Inflammatory macrophage treated with lipopolysaccharide for 1 hour (primary cell): ENCODE measurements around the gene SCN3A.

Source experiments
- DNase-seq, 2 donors: peaks; one replicate each; pipeline ENCODE4 v3.0.0-alpha.2; 2020 to 2022

The SCN3A gene

GRCh38 chr2:165110394-165110793 is 93.5 kb downstream of the SCN3A start:
- no peak for DNase-seq

DNA sequence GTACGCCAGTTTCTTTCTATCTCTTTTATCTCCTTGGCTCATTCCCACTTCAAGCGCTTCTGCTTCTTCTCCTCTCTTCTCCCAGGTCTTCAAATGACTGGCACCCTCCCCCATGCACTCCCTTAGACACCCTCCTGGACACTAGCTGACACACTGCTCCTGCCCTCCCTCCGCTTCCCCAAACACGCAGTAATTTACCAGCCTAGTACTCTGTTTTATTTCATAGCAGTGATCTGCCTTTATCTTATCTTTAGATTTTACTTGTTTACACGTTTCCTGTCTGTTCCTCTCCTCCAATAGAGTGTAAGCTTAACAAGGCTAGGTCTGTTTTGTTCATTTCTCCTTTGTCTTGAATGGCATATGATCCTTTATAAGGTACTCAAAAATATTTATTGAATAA is 93.9 kb downstream of the SCN3A start:
- DNase-seq, result no peak

DNA sequence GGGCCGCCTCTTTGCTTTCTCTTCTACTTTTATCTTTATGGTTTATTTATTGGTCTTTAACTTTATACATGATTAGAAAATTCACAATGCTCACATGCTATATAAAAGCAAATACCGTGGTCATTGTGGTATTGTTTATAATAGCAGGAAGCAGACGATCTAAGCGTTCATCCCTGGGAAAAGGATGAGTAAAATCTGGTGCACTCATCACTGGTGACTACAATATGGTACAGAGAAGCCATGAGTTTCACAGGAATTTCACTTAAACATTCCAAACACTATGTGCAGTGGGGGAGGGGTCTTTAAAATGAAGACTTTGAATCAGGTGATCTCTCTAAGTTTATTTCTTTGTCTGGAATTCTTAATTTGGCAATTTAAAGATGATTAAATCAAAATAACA is 97.9 kb downstream of the SCN3A start:
- no peak for DNase-seq

- no peak for DNase-seq
Observed at GRCh38 chr2:165087933-165088901, 115.6 kb downstream of the SCN3A start.

GRCh38 chr2:165086337-165086736 is 117.5 kb downstream of the SCN3A start:
- DNase-seq, result no peak

DNA sequence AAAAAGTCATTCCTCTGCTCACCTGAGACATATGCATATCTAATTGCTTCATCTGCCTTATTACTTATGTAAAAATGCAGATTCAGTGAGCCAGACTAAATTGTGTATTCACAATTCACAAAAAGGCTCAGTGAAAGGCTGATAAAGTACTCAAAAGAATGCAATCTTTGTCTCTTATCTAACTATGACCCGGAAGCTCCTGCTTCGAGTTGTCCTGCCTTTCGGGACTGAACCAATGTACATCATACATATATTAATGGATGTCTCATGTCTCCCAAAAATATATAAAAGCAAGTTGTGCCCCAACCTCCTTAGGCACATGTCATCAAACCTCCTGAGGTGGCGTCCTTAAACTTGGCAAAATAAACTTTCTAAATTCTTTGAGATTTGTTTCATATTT is 120.5 kb downstream of the SCN3A start:
- no peak for DNase-seq

GRCh38 chr2:165082479-165082878 is 121.4 kb downstream of the SCN3A start:
- no peak for DNase-seq

DNA sequence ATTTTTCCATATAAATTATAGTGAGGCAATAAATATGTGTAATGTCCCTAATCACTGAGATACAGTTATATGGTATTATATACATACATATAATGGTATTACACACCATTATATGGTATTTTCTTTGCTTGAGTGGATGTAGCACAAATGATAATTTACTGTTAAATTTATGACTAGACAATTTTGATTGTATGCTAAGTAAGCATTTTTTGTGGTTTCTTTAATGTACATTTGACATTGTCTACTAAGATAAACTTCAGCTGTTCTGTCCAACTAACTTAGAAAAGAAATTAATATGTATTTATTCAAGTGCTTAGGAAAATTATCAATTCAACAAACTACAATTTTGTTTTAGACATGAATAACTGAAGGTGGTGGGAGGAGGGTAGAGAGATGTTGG is 122.6 kb downstream of the SCN3A start:
- DNase-seq, result no peak

DNA sequence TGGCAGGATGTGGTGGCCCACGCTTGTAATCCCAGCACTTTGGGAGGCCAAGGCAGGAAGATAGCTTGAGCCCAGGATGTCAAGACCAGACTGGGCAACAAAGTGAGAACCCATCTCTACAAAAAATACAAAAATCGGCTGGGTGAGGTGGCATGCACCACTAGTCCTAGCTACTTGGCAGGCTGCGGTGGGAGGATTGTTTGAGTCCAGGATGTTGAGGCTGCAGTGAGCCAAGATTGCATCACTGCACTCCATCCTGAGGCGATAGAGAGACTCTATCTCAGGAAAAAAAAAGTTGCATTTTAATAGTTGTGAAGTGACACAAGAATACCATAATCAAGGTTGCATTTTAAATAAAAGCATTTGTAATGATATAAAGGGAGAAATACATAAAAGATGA is 124.4 kb downstream of the SCN3A start:
- no peak for DNase-seq

DNA sequence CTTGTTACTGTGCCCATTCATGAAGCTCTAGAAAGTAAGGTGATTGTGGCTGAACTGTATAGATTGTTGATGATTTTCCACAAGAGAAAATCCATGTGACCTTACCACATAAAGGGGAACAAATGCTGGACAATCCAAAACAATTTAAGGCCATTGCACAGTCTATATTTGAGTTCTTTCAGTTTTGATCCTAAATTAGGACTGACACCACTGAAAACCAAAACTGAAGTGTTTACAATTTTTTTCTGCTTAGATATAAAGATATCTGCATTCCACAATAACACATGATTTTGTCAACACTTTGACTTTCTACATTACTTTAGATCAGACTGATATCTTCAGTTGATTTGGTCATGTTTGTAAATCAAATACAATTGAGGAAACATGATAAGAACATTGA is 124.9 kb downstream of the SCN3A start:
- no peak for DNase-seq

DNA sequence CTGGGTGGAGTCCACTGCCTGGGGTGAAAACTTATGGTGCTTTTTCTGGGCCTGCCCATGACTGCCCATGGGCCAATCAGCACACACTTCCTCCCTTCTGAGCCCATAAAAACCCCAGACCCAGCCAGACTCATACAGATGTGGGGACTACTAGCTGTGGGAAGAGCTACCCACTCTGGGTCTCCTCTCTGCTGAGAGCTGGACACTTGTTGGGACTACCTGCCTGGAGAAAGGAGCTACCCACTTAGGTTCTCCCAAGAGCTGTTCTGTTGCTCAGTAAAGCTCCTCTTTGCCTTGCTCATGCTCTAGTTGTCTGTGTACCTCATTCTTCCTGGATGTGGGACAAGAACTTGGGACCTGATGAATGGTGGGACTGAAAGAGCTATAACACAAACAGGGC is 129.0 kb downstream of the SCN3A start:
- DNase-seq, result no peak

- DNase-seq, result no peak
Observed at GRCh38 chr2:165074323-165074722, 129.5 kb downstream of the SCN3A start.

DNA sequence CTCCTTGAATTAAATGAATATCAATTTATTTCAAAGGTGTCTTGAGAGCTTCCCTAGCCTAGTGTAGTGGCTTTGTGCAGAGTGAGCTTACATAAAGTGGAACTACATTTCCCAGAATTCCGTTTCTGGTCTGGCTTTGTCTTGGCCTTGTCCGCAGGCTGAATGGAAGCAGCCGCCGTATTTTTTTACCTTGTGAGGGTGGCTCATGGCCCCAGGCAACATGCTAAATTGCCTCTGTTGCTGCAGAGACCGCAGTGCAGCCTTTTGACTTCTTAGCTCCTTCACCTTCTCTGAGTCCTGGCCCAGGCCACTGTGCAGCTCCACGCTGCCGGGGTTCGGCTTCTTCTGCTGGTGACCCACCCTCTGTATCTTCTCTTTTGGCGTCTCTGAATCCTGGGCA is 133.8 kb downstream of the SCN3A start:
- no peak for DNase-seq

GRCh38 chr2:165069151-165069550 is 134.7 kb downstream of the SCN3A start:
- DNase-seq, result no peak

- no peak for DNase-seq
Observed at GRCh38 chr2:165068487-165068757, 135.4 kb downstream of the SCN3A start.

- DNase-seq, result no peak
Observed at GRCh38 chr2:165067643-165068486, 136.0 kb downstream of the SCN3A start.

- DNase-seq, result no peak
Observed at GRCh38 chr2:165064743-165065142, 139.1 kb downstream of the SCN3A start.

GRCh38 chr2:165060411-165060810 is 143.4 kb downstream of the SCN3A start:
- DNase-seq, result no peak

GRCh38 chr2:165058476-165059265 is 145.2 kb downstream of the SCN3A start:
- DNase-seq, result no peak

- no peak for DNase-seq
Observed at GRCh38 chr2:165057931-165058330, 145.9 kb downstream of the SCN3A start.

GRCh38 chr2:165057308-165057707 is 146.5 kb downstream of the SCN3A start:
- DNase-seq, result no peak

DNA sequence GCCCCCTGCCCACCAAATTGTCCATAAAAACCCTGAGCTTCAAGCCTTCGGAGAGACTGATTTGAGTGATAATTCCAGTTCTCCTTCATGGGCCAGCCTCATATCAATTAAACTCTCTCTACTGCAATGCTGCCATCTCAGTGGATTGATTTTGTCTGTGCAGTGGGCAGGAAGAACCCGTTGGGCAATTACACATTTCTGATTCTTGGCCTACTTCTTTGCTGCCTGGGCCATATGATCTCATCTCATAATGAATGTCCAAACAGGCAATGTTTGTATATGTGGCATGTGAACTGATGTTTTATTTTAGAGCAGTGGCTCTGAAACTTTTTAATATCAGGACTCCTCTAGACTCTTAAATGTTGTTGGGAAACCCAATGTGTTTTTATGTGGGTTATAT is 147.3 kb downstream of the SCN3A start:
- DNase-seq, result no peak

DNA sequence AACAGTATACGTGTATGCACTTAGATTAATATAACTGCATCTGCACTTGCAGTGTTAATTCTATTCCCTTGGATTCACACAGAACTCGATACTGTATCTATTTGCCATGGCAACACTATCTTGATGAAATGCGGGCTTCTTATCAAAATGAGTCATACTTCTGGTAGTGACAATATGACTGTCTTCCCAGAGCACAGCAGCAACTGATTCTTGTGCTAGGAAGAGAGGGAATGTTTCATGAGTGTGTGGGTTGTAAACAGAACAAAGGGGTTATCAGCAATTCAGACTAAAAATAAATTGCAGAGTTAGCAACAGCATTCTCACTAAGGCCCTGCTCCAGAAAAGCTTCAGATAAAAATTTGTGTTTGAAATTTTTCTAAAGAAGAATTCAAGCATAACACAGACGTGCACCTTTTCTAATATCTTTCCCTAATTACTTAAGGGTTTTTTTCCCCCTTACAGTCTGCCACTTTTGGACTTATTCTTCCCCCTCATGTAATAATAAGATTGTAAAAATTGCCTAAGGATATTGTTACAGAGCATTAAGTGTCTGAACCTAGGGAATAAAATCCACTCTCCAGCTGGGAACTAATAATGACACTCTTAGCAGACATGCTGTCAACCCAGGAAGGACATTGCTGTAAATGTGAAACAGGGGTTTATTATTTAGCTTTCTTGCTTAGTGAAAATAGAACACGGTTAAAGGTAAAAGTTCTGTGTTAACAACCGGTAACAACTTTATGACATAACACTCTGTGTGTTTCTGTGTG is 148.6 kb downstream of the SCN3A start:
- no peak for DNase-seq
